ENCODE data around the gene NLRP9. TPM values are rescaled to one million over a fixed set of nuclear protein-coding genes. Genes with fewer than 3 reads are reported as not detected.

The NLRP9 gene
- total RNA-seq, 3 donors from 2014 or later (not counting 1 experiment from before 2014, with no cell fraction given) = not detected

DNA sequence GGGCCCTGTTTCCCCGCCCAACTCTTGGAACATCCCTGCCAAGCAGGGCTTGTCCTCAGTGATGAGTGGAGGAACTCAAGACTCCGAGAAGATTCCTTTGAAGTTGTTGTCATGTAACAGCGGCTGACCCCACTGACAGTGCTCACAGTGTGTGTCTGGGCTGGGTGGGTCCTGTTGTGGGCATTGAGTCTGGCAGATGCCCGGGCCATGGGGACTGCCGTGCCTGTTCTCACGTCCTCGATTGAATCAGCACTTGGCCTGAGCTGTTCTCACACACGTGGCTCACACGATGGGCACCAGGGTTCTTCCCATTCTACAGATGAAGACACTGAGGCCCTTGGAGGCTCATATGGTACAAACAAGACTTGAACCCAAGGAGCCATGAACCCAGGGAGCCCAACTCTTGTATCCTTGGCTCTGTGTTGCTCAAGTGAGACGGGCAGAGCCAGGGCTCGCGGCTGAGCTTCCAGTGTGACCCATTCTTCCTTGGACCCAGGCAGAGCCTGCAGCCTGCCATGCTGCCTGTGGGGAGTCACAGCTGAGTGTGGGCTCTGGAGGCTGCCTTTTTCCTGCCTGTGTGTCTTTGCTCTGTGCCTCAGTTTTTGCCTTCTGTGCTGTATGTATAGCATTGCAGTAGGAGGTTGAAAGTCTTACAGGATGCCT is 71.7 kb downstream of the NLRP9 start:
- Mint-ChIP-seq H3K27ac (no peak overlapping the region), H3K36me3 (peaks cover 8% of the 10 kb centered on the region), H3K9me3 (no peaks in the 10 kb centered on the region), H3K4me3 (no peak overlapping the region), H3K4me1 (peaks cover 15 to 42% of the 10 kb centered on the region in 2 donors), H3K27me3 (ENCODE audit: low read depth in 2 of 2) (no peaks in the 10 kb centered on the region)
- intact Hi-C loops (cut with micrococcal nuclease) = no loop called here
- WGBS (ENCODE audit: insufficient coverage) = 90% methylated on average over 12 of the region's 12 CpGs
- no peak overlapping the region for H3K4me3 ChIP-seq (ENCODE audit: low read length)
- peaks cover 81% of the 10 kb centered on the region for H3K36me3 ChIP-seq (ENCODE audit: control insufficient read depth, insufficient read depth, low read length)
- H3K9me3 ChIP-seq (ENCODE audit: control insufficient read depth, insufficient read depth, low read length) = no peaks in the 10 kb centered on the region
- no peaks in the 10 kb centered on the region for H3K27me3 ChIP-seq (ENCODE audit: control insufficient read depth, insufficient read depth, low read length)
- ATAC-seq (no peak), DNase-seq (no peak)
- peaks cover 9% of the 10 kb centered on the region for H3K4me1 ChIP-seq (ENCODE audit: control insufficient read depth, insufficient read depth, low read length)
- TF ChIP-seq, protein P1, sequence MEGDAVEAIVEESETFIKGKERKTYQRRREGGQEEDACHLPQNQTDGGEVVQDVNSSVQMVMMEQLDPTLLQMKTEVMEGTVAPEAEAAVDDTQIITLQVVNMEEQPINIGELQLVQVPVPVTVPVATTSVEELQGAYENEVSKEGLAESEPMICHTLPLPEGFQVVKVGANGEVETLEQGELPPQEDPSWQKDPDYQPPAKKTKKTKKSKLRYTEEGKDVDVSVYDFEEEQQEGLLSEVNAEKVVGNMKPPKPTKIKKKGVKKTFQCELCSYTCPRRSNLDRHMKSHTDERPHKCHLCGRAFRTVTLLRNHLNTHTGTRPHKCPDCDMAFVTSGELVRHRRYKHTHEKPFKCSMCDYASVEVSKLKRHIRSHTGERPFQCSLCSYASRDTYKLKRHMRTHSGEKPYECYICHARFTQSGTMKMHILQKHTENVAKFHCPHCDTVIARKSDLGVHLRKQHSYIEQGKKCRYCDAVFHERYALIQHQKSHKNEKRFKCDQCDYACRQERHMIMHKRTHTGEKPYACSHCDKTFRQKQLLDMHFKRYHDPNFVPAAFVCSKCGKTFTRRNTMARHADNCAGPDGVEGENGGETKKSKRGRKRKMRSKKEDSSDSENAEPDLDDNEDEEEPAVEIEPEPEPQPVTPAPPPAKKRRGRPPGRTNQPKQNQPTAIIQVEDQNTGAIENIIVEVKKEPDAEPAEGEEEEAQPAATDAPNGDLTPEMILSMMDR (IDR thresholded peaks at IDR 0.05) = no peak
- no peak overlapping the region for H3K27ac ChIP-seq (ENCODE audit: low read length)

DNA sequence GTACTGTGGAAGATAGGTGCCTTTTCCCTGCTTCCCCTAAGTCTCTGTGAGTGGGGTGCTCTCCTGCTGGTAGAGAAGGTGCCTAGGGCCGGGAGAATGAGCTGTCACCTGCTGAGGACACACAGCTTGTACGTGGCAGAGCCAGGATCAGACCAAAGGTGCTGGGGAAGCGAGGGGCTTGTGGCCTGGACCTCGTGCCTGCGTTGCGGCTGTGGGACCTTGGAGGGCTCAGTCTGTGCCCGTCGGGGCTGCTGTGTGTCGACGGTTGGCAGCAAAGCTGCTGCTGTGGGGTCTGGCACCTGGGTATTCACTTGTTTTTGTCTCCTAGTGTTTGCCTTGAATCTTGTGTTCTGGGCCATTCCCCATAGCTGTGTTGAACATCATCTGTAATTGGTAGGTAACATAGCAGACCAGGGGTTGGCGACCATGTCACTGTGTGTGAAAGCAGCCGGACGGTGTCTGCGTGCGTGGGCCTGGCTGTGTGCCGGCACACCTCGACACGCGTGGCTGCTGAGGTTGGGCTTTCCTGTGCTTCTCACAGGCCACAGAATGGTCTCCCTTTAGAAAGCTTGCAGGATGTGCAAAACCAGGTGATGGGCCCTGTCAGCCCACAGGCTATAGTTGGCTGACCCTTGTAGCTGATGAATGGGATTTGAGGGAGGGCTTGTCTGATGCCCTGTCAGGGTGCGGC is 74.2 kb downstream of the NLRP9 start:
- no peak overlapping the region for H3K4me3 Mint-ChIP-seq
- peaks cover 20% of the 10 kb centered on the region for H3K4me1 ChIP-seq (ENCODE audit: control insufficient read depth, insufficient read depth, low read length)
- peaks cover 15 to 44% of the 10 kb centered on the region in 2 donors for H3K4me1 Mint-ChIP-seq
- H3K4me3 ChIP-seq (ENCODE audit: low read length) = no peak overlapping the region
- no peaks in the 10 kb centered on the region for H3K27me3 ChIP-seq (ENCODE audit: control insufficient read depth, insufficient read depth, low read length)
- TF ChIP-seq, protein P1 (IDR thresholded peaks at IDR 0.05) = no peak
- H3K27me3 Mint-ChIP-seq (ENCODE audit: low read depth in 2 of 2) = no peaks in the 10 kb centered on the region
- peak in 1 of 3 donors; percentile 7 for ATAC-seq
- H3K9me3 Mint-ChIP-seq = no peaks in the 10 kb centered on the region
- H3K36me3 ChIP-seq (ENCODE audit: control insufficient read depth, insufficient read depth, low read length) = peaks cover 85% of the 10 kb centered on the region
- no peak for DNase-seq
- H3K27ac Mint-ChIP-seq = peak overlapping the region; percentile 21 to 52
- H3K9me3 ChIP-seq (ENCODE audit: control insufficient read depth, insufficient read depth, low read length) = no peaks in the 10 kb centered on the region
- H3K27ac ChIP-seq (ENCODE audit: low read length) = no peak overlapping the region
- WGBS (ENCODE audit: insufficient coverage) = 82% methylated on average over 20 of the region's 20 CpGs
- H3K36me3 Mint-ChIP-seq = peaks cover 8% of the 10 kb centered on the region
- intact Hi-C loops (cut with micrococcal nuclease) = no loop called here

DNA sequence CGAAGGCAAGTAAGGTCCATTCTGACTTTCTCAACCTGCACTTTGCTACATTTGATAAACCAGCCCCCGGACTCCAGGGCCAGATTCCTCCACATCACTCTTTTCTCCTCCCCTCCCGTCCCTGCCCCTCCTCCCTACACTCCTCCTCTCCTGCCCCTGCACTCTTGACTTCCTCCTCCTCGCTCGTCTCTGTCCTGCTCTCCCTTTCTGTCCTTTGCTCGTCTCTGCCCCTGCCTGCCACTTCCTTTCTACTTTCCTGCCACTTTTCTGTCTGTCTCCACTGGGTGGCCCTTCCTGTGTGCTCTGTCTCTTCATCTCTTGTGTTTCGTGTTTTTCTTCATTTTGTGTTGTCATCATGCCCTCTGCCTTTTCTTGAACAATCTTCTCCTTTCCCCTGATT is 76.4 kb downstream of the NLRP9 start:
- Mint-ChIP-seq H3K27ac (no peak overlapping the region), H3K4me1 (peaks cover 29 to 63% of the 10 kb centered on the region in 2 donors), H3K9me3 (no peaks in the 10 kb centered on the region), H3K4me3 (no peak overlapping the region), H3K36me3 (peaks cover 8% of the 10 kb centered on the region), H3K27me3 (ENCODE audit: low read depth in 2 of 2) (no peaks in the 10 kb centered on the region)
- Histone ChIP-seq H3K4me1 (ENCODE audit: control insufficient read depth, insufficient read depth, low read length) (peaks cover 38% of the 10 kb centered on the region), H3K27ac (ENCODE audit: low read length) (no peak overlapping the region), H3K27me3 (ENCODE audit: control insufficient read depth, insufficient read depth, low read length) (no peaks in the 10 kb centered on the region), H3K9me3 (ENCODE audit: control insufficient read depth, insufficient read depth, low read length) (no peaks in the 10 kb centered on the region), H3K4me3 (ENCODE audit: low read length) (no peak overlapping the region), H3K36me3 (ENCODE audit: control insufficient read depth, insufficient read depth, low read length) (peaks cover 73% of the 10 kb centered on the region)
- WGBS (ENCODE audit: insufficient coverage) = 75% methylated on average over 7 of the region's 7 CpGs
- no peak for ATAC-seq
- TF ChIP-seq, protein P1 (IDR thresholded peaks at IDR 0.05) = no peak
- DNase-seq = no peak
- intact Hi-C loops (cut with micrococcal nuclease) = no loop called here

All from natural killer cell (primary cell).